Measurements from ENCODE around the gene IKBKE.

GRCh38 chr1:206517784-206518183 is 47.5 kb downstream of the IKBKE start:
- no peak for TF ChIP-seq GATA2 (IDR thresholded peaks at IDR 0.05; ENCODE audit: low read depth, low read length)
- TF ChIP-seq GATA3 (IDR thresholded peaks at IDR 0.05; ENCODE audit: low read depth, low read length) = no peak
